Subcutaneous adipose tissue (tissue), 4 donors: Measurements from ENCODE around the gene VGLL4. TPM values are rescaled to one million over a fixed set of nuclear protein-coding genes. Genes with fewer than 3 reads are reported as not detected.

Experiments
- CTCF ChIP-seq: fragments of 450-650 bp; IDR thresholded peaks from one replicate; pipeline ENCODE4 v1.5.1; 2016; ENCODE audit warnings: low read depth, mild to moderate bottlenecking, control low read depth, antibody characterized with exemption, moderate library complexity
- total RNA-seq, 4 donors: library from RNA; depleted of rRNA; stranded (reverse); fragments of >200 nt; gene quantifications; one replicate each; pipeline ENCODE4 v1.1.0, GENCODE V29; 2016

Gene VGLL4
- total RNA-seq, 4 donors from 2014 or later: 37.6 to 47.8 (median 40.4) TPM

DNA sequence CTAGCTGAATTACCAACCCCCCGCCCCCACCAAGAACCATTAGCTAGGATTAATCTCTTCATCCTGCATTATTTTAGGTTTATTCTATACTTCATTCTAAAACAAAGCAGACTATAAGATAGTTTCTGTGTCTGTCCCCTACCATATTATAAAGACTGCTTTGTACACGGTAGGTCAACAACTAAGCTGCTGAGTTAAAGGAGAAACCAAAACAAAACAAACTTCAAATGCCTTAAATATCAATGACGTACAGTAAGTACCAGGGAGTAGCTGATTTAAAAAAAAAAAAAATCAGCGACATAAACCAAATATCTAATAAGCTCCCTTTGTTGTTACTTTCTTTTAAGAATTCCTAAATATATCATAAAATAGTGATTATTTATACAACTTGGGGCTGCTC lies 7.8 kb upstream of the VGLL4 start:
- TF ChIP-seq CTCF: no peak

GRCh38 chr3:11650391-11650790 lies 6.7 kb upstream of the VGLL4 start:
- no peak for TF ChIP-seq CTCF

DNA sequence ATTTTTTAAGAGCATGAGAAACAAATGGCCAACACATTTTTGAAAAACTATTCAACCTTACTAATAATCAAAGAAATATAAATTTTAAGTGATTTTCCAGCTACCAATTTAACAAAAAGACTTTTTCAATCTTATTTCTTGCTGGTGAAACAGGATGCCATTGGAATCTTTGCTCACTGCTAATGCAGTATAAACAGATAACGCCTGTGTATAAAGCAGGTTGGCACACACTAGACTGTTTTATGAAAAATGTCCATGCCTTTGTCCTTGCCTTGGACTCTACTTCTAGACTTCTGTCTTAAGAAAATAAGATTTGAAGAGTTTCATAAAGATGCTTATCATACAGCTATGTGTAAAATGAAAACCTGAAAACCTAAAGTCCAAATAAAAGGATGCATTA lies 5.0 kb upstream of the VGLL4 start:
- TF ChIP-seq CTCF: no peak

- TF ChIP-seq CTCF: no peak
Observed at GRCh38 chr3:11643201-11643603, 513 bp downstream of the VGLL4 start.

GRCh38 chr3:11642431-11643191 lies 1.1 kb downstream of the VGLL4 start:
- no peak for TF ChIP-seq CTCF

GRCh38 chr3:11641683-11642430 lies 1.9 kb downstream of the VGLL4 start:
- no peak for TF ChIP-seq CTCF

DNA sequence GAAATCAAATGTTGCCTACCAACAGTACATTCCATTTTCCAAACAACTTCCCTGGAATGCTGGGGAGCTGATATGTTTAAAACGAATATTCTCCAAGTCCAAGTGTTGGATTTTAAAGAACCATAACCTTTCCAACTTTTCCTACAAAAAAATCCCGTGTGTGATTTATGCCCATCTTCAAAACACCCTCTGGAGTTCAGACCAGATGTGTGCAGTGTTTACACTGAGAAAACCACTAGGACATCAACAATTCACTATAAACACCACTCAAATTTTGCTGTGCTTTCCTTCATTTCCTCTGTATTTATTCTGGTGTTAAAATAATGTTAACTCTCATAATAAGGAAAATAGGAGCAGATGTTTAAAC lies 2.4 kb downstream of the VGLL4 start:
- TF ChIP-seq CTCF: no peak
